Prostate gland (tissue), 2 donors: ENCODE results near the gene MRPL50.

Source experiments
- POLR2A ChIP-seq: fragments of 450-650 bp; IDR thresholded peaks from one replicate; pipeline ENCODE4 v1.6.1; 2016; ENCODE audit warnings: antibody characterized with exemption, mild to moderate bottlenecking
- POLR2AphosphoS5 ChIP-seq: sonication (generic); formaldehyde crosslinking; IDR thresholded peaks from one replicate; pipeline ENCODE4 v1.6.1; 2017; ENCODE audit warnings: antibody characterized with exemption
- TF ChIP-seq, protein P1 (sequence below), 4 experiments: fragments of 200-600 bp in 2 of 4; fragments of 450-650 bp in 2 of 4; sonication (generic) in 2 of 4; IDR thresholded peaks; 1 replicate in 3 of 4; 2 replicates in 1 of 4; pipeline ENCODE4 v1.5.1; 2016 to 2019; ENCODE audit warnings: antibody characterized with exemption in 4 of 4, mild to moderate bottlenecking in 2 of 4, moderate library complexity in 2 of 4

DNA sequence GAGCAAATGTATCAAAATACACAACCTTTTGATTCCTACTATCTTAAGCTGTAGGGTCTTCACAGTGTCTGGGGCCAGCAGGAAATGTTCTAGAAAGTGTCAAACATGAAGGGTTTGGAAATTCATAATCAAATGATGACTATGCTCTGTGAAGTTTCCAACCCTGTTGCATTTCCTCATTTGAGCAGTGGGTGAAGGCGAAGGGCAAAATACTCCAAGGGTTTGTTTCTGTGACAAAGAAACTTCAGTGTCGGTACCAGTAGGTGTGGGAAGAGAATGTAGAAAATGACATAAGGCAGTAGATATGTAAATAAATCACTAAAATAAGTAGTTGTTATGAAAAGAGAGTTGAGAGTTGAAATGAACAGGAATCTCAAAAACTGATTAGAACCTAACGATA is 36.6 kb upstream of the MRPL50 start:
- TF ChIP-seq, protein P1, sequence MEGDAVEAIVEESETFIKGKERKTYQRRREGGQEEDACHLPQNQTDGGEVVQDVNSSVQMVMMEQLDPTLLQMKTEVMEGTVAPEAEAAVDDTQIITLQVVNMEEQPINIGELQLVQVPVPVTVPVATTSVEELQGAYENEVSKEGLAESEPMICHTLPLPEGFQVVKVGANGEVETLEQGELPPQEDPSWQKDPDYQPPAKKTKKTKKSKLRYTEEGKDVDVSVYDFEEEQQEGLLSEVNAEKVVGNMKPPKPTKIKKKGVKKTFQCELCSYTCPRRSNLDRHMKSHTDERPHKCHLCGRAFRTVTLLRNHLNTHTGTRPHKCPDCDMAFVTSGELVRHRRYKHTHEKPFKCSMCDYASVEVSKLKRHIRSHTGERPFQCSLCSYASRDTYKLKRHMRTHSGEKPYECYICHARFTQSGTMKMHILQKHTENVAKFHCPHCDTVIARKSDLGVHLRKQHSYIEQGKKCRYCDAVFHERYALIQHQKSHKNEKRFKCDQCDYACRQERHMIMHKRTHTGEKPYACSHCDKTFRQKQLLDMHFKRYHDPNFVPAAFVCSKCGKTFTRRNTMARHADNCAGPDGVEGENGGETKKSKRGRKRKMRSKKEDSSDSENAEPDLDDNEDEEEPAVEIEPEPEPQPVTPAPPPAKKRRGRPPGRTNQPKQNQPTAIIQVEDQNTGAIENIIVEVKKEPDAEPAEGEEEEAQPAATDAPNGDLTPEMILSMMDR (IDR thresholded peaks at IDR 0.05), result no peak
- TF ChIP-seq POLR2A, result no peak
- TF ChIP-seq POLR2AphosphoS5, result no peak
